ENCODE measurements around the gene DNAH9. TPM values are rescaled to one million over a fixed set of nuclear protein-coding genes. Genes with fewer than 3 reads are reported as not detected.

Gene DNAH9
- total RNA-seq, 4 donors from 2014 or later: 1.2 to 7.7 (median 4.3) TPM

- Histone ChIP-seq H3K9me3 (no peaks in the 10 kb centered on the region), H3K27me3 (no peaks in the 10 kb centered on the region), H3K27ac (no peak overlapping the region), H3K4me3 (no peak overlapping the region), H3K4me1 (no peaks in the 10 kb centered on the region), H3K36me3 (no peaks in the 10 kb centered on the region)
- TF ChIP-seq POLR2A (IDR thresholded peaks at IDR 0.05) (no peak), CTCF (IDR thresholded peaks at IDR 0.05) (no peak)
- no peak for DNase-seq
- intact Hi-C loops (cut with DNase I; ENCODE audit: low total_unique reads): no loop called here
Measured at GRCh38 chr17:11580677-11581076, 17.6 kb upstream of the DNAH9 start.

DNA sequence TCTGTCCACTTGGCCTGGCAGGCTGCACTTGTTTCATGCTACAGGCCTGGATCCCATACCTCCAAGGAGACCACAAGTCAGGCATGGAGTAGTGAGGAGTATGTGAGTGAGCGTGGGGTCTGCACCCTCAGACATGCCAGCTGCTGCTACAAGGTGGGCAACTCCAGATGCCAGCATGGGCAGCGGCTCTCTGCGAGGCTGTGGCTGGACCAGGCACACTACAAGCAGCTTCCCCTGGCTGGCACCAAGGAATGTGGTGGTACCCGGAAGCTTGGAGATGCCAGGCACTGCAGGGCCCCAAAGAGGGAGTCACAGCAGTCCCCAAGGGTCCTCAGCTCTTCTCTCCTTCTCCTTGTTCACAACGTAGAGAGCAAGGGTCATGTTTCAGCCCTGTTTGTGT, 16.1 kb upstream of the DNAH9 start:
- Histone ChIP-seq H3K27ac (no peak overlapping the region), H3K4me3 (no peak overlapping the region), H3K9me3 (no peaks in the 10 kb centered on the region), H3K36me3 (no peaks in the 10 kb centered on the region), H3K27me3 (no peaks in the 10 kb centered on the region), H3K4me1 (no peaks in the 10 kb centered on the region)
- no peak for TF ChIP-seq POLR2A (IDR thresholded peaks at IDR 0.05)
- TF ChIP-seq CTCF (IDR thresholded peaks at IDR 0.05): no peak
- intact Hi-C loops (cut with DNase I; ENCODE audit: low total_unique reads): no loop called here
- no peak for DNase-seq

DNA sequence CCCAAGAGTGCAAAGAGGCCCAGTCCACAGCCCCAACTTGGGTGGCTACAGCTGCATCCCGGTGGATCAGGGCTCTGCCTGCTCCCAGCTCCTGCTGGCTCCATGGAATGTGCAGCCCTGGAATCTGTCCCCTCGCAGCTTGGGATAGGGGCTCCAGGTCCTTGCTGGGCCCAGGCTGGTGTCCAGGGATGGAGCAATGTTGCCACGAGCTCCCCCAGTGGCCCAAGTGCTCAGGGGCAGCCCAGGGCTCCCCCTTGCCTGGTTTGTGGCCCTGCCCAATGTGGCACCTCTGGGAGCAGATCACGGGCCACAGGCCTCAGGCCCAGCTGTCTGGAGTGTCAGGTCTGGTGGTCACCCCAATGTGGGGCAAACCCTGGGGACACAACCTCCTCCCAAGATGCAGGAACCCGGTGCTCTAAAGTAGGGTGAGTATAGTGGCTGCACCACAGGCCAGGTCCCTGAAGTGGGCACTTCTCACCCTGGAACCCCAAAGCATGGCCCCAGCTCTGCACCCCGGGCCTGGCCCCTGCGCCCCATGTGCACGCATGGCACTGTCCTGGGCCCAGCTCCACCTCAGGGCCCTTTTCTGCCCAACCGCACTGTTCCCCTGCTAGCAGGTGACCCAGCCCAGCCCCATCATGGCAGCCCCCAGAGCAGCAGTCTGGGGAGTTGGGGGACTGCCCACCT, 14.8 kb upstream of the DNAH9 start:
- Histone ChIP-seq H3K4me3 (no peak overlapping the region), H3K36me3 (no peaks in the 10 kb centered on the region), H3K4me1 (no peaks in the 10 kb centered on the region), H3K27ac (no peak overlapping the region), H3K27me3 (no peaks in the 10 kb centered on the region), H3K9me3 (no peaks in the 10 kb centered on the region)
- no peak for DNase-seq
- intact Hi-C loops (cut with DNase I; ENCODE audit: low total_unique reads): no loop called here
- no peak for TF ChIP-seq CTCF (IDR thresholded peaks at IDR 0.05)
- no peak for TF ChIP-seq POLR2A (IDR thresholded peaks at IDR 0.05)

DNA sequence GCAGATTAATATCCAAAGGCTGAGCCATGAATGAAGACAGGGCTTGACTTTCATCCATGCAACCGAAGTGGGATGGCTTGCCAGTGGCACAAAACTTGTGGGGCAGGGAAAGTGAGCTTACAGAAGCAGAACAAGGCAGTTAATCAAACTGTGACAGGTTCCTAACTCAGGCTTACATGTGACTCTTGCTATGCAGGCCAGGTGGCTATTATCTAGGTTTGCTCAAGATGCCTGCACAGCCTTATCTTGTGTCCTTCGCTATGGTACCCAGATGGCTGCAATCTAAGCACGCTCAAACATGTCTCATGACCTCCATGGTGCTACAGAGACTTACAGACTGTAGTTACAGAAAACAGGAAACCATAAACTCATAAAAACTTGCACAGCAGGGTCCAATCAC, 8.6 kb upstream of the DNAH9 start:
- DNase-seq: no peak
- Histone ChIP-seq H3K36me3 (no peaks in the 10 kb centered on the region), H3K27me3 (no peaks in the 10 kb centered on the region), H3K4me1 (no peaks in the 10 kb centered on the region), H3K4me3 (no peak overlapping the region), H3K9me3 (no peaks in the 10 kb centered on the region), H3K27ac (no peak overlapping the region)
- intact Hi-C loops (cut with DNase I; ENCODE audit: low total_unique reads): no loop called here
- TF ChIP-seq CTCF (IDR thresholded peaks at IDR 0.05): no peak
- no peak for TF ChIP-seq POLR2A (IDR thresholded peaks at IDR 0.05)

- Histone ChIP-seq H3K27me3 (no peaks in the 10 kb centered on the region), H3K27ac (no peak overlapping the region), H3K4me1 (no peaks in the 10 kb centered on the region), H3K9me3 (no peaks in the 10 kb centered on the region), H3K4me3 (no peak overlapping the region), H3K36me3 (no peaks in the 10 kb centered on the region)
- intact Hi-C loops (cut with DNase I; ENCODE audit: low total_unique reads): no loop called here
- no peak for TF ChIP-seq POLR2A (IDR thresholded peaks at IDR 0.05)
- TF ChIP-seq CTCF (IDR thresholded peaks at IDR 0.05): no peak
- no peak for DNase-seq
Measured at GRCh38 chr17:11601661-11602060, 3.4 kb downstream of the DNAH9 start.
